Measurements from ENCODE around the gene FRMD5. TPM values are rescaled to one million over a fixed set of nuclear protein-coding genes. Genes with fewer than 3 reads are reported as not detected.

The FRMD5 gene
- total RNA-seq, 1 donor from 2014 or later, result not detected

DNA sequence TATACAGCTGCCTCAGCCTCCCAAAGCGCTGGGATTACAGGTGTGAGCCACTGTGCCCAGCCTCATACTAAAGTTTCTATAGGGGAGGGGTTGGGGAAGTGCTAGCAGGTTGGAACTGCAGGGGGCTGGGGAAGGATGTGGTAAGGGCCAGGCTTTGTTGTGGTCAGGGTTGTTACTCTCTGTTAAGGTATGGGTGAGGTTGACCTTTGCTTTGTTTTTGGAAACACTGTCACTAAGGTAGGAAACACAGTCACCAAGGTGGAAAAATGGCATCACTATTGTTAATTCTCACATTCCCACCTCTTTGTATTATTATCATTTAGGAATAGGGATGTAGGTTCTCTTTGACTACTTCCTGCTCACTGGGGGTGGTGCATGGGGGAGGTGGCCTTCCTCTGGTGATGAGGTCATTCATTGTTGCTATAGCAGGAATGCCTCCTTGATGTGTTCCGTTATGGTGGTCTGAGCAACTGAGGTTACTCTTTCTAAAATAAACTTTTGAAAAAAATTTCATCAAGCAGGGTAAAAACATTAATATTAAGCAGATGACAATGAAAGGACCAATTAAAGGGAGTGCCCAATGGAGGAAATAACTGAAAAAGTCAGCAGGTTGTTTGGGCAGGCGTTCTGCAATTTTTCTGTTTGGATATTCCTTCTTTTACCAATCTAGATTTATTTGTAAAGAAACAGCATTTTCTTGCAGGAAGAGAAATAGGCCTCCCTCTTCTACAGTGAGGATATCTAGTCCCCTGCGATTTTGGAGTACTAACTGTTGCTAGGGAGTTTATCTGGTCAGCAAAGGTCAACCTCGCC is 217.8 kb downstream of the FRMD5 start:
- no peak for TF ChIP-seq CTCF (IDR thresholded peaks at IDR 0.05)
- Mint-ChIP-seq H3K27ac (ENCODE audit: unreplicated experiment) (no peak overlapping the region), H3K27me3 (ENCODE audit: unreplicated experiment) (peaks cover 54% of the 10 kb centered on the region), H3K4me1 (ENCODE audit: unreplicated experiment) (no peaks in the 10 kb centered on the region), H3K9me3 (ENCODE audit: unreplicated experiment) (no peaks in the 10 kb centered on the region), H3K36me3 (ENCODE audit: unreplicated experiment) (no peaks in the 10 kb centered on the region), H3K4me3 (ENCODE audit: unreplicated experiment) (no peak overlapping the region)
- no peak for DNase-seq (ENCODE audit: extremely low spot score, unreplicated experiment)

DNA sequence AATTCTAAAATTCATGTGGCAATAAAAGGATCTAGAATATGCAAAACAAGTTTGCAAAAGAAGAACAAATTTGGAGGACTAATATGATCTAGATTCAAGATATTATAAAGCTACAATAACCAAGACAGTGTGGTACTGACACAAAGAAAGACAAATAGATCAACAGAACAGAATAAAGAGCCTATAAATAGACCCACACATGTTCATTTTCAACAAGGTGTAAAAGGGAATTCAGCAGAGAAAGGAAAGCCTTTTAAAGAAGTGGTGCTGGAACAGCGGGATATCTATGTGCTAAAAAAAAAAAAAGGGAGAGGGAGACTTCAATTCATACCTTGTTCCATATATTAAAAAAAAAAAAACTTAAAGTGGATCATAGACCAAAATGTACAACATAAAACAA is 219.3 kb downstream of the FRMD5 start:
- TF ChIP-seq CTCF (IDR thresholded peaks at IDR 0.05), result no peak
- Mint-ChIP-seq H3K36me3 (ENCODE audit: unreplicated experiment) (no peaks in the 10 kb centered on the region), H3K4me1 (ENCODE audit: unreplicated experiment) (no peaks in the 10 kb centered on the region), H3K27me3 (ENCODE audit: unreplicated experiment) (peaks cover 39% of the 10 kb centered on the region), H3K9me3 (ENCODE audit: unreplicated experiment) (no peaks in the 10 kb centered on the region), H3K27ac (ENCODE audit: unreplicated experiment) (no peak overlapping the region), H3K4me3 (ENCODE audit: unreplicated experiment) (no peak overlapping the region)
- DNase-seq (ENCODE audit: extremely low spot score, unreplicated experiment), result no peak

DNA sequence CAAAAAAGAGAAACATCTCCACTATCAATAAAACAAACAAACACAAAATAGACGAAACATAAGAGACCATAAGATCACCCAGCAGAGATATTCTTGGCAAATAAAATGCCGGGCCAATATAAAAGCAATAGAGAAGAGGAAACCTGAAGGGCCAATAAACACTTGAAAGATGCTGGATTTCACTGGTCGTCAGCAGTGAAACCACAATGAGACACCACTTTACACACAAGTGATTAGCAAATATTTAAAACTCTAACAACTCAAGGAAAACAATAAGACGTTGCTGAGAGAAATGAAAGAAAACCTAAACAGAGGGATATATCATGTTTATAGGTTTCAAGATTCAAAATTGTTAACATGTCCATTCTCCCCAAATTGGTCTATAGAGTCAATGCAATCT is 219.7 kb downstream of the FRMD5 start:
- no peaks in the 10 kb centered on the region for H3K9me3 Mint-ChIP-seq (ENCODE audit: unreplicated experiment)
- H3K27me3 Mint-ChIP-seq (ENCODE audit: unreplicated experiment), result peaks cover 35% of the 10 kb centered on the region
- TF ChIP-seq CTCF (IDR thresholded peaks at IDR 0.05), result no peak
- no peaks in the 10 kb centered on the region for H3K4me1 Mint-ChIP-seq (ENCODE audit: unreplicated experiment)
- no peak for DNase-seq (ENCODE audit: extremely low spot score, unreplicated experiment)
- no peak overlapping the region for H3K27ac Mint-ChIP-seq (ENCODE audit: unreplicated experiment)
- no peaks in the 10 kb centered on the region for H3K36me3 Mint-ChIP-seq (ENCODE audit: unreplicated experiment)
- no peak overlapping the region for H3K4me3 Mint-ChIP-seq (ENCODE audit: unreplicated experiment)

GRCh38 chr15:43974852-43975251 is 220.2 kb downstream of the FRMD5 start:
- no peak for DNase-seq (ENCODE audit: extremely low spot score, unreplicated experiment)
- Mint-ChIP-seq H3K4me1 (ENCODE audit: unreplicated experiment) (no peaks in the 10 kb centered on the region), H3K36me3 (ENCODE audit: unreplicated experiment) (no peaks in the 10 kb centered on the region), H3K4me3 (ENCODE audit: unreplicated experiment) (no peak overlapping the region), H3K9me3 (ENCODE audit: unreplicated experiment) (no peaks in the 10 kb centered on the region), H3K27me3 (ENCODE audit: unreplicated experiment) (peaks cover 33% of the 10 kb centered on the region), H3K27ac (ENCODE audit: unreplicated experiment) (no peak overlapping the region)
- TF ChIP-seq CTCF (IDR thresholded peaks at IDR 0.05), result no peak

GRCh38 chr15:43969802-43970375 is 225.2 kb downstream of the FRMD5 start:
- Mint-ChIP-seq H3K27ac (ENCODE audit: unreplicated experiment) (no peak overlapping the region), H3K4me1 (ENCODE audit: unreplicated experiment) (no peaks in the 10 kb centered on the region), H3K27me3 (ENCODE audit: unreplicated experiment) (peaks cover 38% of the 10 kb centered on the region), H3K36me3 (ENCODE audit: unreplicated experiment) (no peaks in the 10 kb centered on the region), H3K4me3 (ENCODE audit: unreplicated experiment) (no peak overlapping the region), H3K9me3 (ENCODE audit: unreplicated experiment) (no peaks in the 10 kb centered on the region)
- DNase-seq (ENCODE audit: extremely low spot score, unreplicated experiment), result no peak
- TF ChIP-seq CTCF (IDR thresholded peaks at IDR 0.05), result no peak

All from osteocyte (in vitro differentiated cells).